GM18868 (cell line): Measurements from ENCODE around the gene BCAT1.
A peak's percentile ranks its signal among the peaks of the same experiment; 100 is the strongest.
"Not testable (repeated sequence)": the region's sequence is repeated elsewhere in the genome, so short reads cannot be mapped to it uniquely, and the experiment has no call there.

Experiments used
- ATAC-seq: cut with Tn5 transposase; IDR thresholded peaks from one replicate; pipeline ENCODE4 v1.9.1; 2021; ENCODE audit warnings: mild to moderate bottlenecking, moderate library complexity; ENCODE audit not compliant: unreplicated experiment

The BCAT1 gene

GRCh38 chr12:24820872-24821271, 128.0 kb downstream of the BCAT1 start:
- no peak for ATAC-seq

GRCh38 chr12:24818351-24818750, 130.6 kb downstream of the BCAT1 start:
- no peak for ATAC-seq

GRCh38 chr12:24815114-24815423, 133.8 kb downstream of the BCAT1 start:
- ATAC-seq = no peak

- peak; percentile 95 for ATAC-seq
Measured at GRCh38 chr12:24814379-24815113, 134.4 kb downstream of the BCAT1 start.

GRCh38 chr12:24810378-24810777, 138.5 kb downstream of the BCAT1 start:
- ATAC-seq = no peak

GRCh38 chr12:24809306-24809705, 139.6 kb downstream of the BCAT1 start:
- ATAC-seq = not testable (repeated sequence)

GRCh38 chr12:24808651-24809050, 140.2 kb downstream of the BCAT1 start:
- no peak for ATAC-seq

GRCh38 chr12:24806386-24806785, 142.5 kb downstream of the BCAT1 start:
- no peak for ATAC-seq

- ATAC-seq = no peak
Measured at GRCh38 chr12:24803430-24804245, 145.3 kb downstream of the BCAT1 start.

- ATAC-seq = peak; percentile 89
Measured at GRCh38 chr12:24798335-24798734, 150.6 kb downstream of the BCAT1 start.

GRCh38 chr12:24797901-24798300, 151.0 kb downstream of the BCAT1 start:
- peak; percentile 3 for ATAC-seq

GRCh38 chr12:24796876-24797275, 152.0 kb downstream of the BCAT1 start:
- ATAC-seq = no peak

- peak; percentile 45 for ATAC-seq
Measured at GRCh38 chr12:24795699-24796347, 153.1 kb downstream of the BCAT1 start.

- ATAC-seq = no peak
Measured at GRCh38 chr12:24791622-24792021, 157.3 kb downstream of the BCAT1 start.

GRCh38 chr12:24788886-24789285, 160.0 kb downstream of the BCAT1 start:
- ATAC-seq = no peak

- no peak for ATAC-seq
Measured at GRCh38 chr12:24780697-24781368, 168.1 kb downstream of the BCAT1 start.

- ATAC-seq = peak; percentile 88
Measured at GRCh38 chr12:24778486-24779304, 170.2 kb downstream of the BCAT1 start.

- no peak for ATAC-seq
Measured at GRCh38 chr12:24777359-24777758, 171.5 kb downstream of the BCAT1 start.

- ATAC-seq = no peak
Measured at GRCh38 chr12:24776861-24777260, 172.0 kb downstream of the BCAT1 start.

- no peak for ATAC-seq
Measured at GRCh38 chr12:24775073-24775472, 173.8 kb downstream of the BCAT1 start.
